HepG2 (cell line): ENCODE results near the gene DDRGK1. TPM values are rescaled to one million over a fixed set of nuclear protein-coding genes. Genes with fewer than 3 reads are reported as not detected.

Source experiments
- ATAC-seq: fragments of 200-7000 bp; cut with Tn5 transposase; 3 replicates; pipeline ENCODE4 v1.9.1; 2020; ENCODE audit warnings: mild to moderate bottlenecking, moderate library complexity
- BruUV-seq: library from RNA; stranded (reverse); fragments of 400-500 nt; replicated peaks from 2 replicates; lab custom pipeline; 2021; lab: Mats Ljungman, UMichigan
- CTCF ChIA-PET: fragments of 300-600 bp; formaldehyde crosslinking; extraction: SDS; loops from one replicate; lab custom pipeline; 2021; ENCODE audit warnings: low total read pairs, inconsistent platforms, low intra/inter-chr PET ratio; lab: Yijun Ruan, JAX
- POLR2A ChIA-PET: fragments of 350-600 bp; sonication (Branson Sonifier 250); formaldehyde crosslinking; loops from one replicate; lab custom pipeline; 2020; ENCODE audit warnings: antibody characterized with exemption, inconsistent platforms; lab: Yijun Ruan, JAX
- DNase-seq: peaks from one replicate; pipeline ENCODE4 v3.0.0-alpha.2; 2015; ENCODE audit warnings: low spot score
- FAIRE-seq: peaks from 3 replicates; lab custom pipeline; 2011; peaks lifted over from hg19 to GRCh38; lab: Jason Lieb, UNC
- H2AFZ ChIP-seq: one replicate; pipeline ENCODE4 v1.6.1; 2011; ENCODE audit warnings: low read length, inconsistent platforms
- H3K27ac ChIP-seq: fragments of 300-600 bp; 3 replicates; pipeline ENCODE4 v1.8.0; 2011; ENCODE audit warnings: mixed run types, mild to moderate bottlenecking, mixed read lengths, low read length, inconsistent platforms; ENCODE audit not compliant: insufficient read depth; ENCODE audit errors: extremely low read length
- H3K27me3 ChIP-seq, 2 experiments: fragments of 200-600 bp in 1 of 2; 2 replicates in 1 of 2; 3 replicates in 1 of 2; pipeline versions ENCODE4 v1.6.0 to v1.8.0; 2011; ENCODE audit warnings: low read length in 2 of 2, mild to moderate bottlenecking in 2 of 2, moderate library complexity in 2 of 2, inconsistent platforms in 1 of 2; ENCODE audit not compliant: insufficient read depth in 2 of 2, control insufficient read depth in 1 of 2
- H3K36me3 ChIP-seq, 2 experiments: fragments of 200-600 bp in 1 of 2; replicated peaks in 1 of 2; 2 replicates in 1 of 2; 3 replicates in 1 of 2; pipeline versions ENCODE4 v1.5.1 to v1.8.0; 2011; ENCODE audit warnings: low read length in 2 of 2, inconsistent platforms in 1 of 2; ENCODE audit not compliant: insufficient read depth in 2 of 2, control insufficient read depth in 1 of 2
- H3K4me1 ChIP-seq: 2 replicates; pipeline ENCODE4 v1.5.1; 2012; ENCODE audit warnings: low read length, inconsistent platforms; ENCODE audit not compliant: insufficient read depth
- H3K4me2 ChIP-seq: 2 replicates; pipeline ENCODE4 v1.6.0; 2011; ENCODE audit warnings: low read depth, low read length, inconsistent platforms
- H3K4me3 ChIP-seq, 3 experiments: fragments of 200-600 bp in 1 of 3; sonication (generic), shearing (Covaris generic) in 1 of 3; replicated peaks in 1 of 3; 2 replicates each; pipeline ENCODE4 v1.5.1; 2011 to 2016; ENCODE audit warnings: low read length in 3 of 3, inconsistent platforms in 2 of 3, low read depth in 2 of 3, mild to moderate bottlenecking in 2 of 3, control low read depth in 1 of 3, mixed read lengths in 1 of 3; ENCODE audit not compliant: insufficient read depth in 1 of 3
- H3K79me2 ChIP-seq: one replicate; pipeline ENCODE4 v1.6.1; 2011; ENCODE audit warnings: low read length, inconsistent platforms; ENCODE audit not compliant: insufficient read depth
- H3K9ac ChIP-seq: 2 replicates; pipeline ENCODE4 v1.6.0; 2011; ENCODE audit warnings: mild to moderate bottlenecking, low read depth, low read length, inconsistent platforms; ENCODE audit not compliant: insufficient read depth
- H3K9me3 ChIP-seq: 2 replicates; pipeline ENCODE4 v1.5.1; 2012; ENCODE audit warnings: mild to moderate bottlenecking, low read length
- H4K20me1 ChIP-seq: 2 replicates; pipeline ENCODE4 v1.6.0; 2011; ENCODE audit warnings: inconsistent platforms, mild to moderate bottlenecking, low read length, moderate library complexity; ENCODE audit not compliant: insufficient read depth
- IRF9 ChIP-seq: sonication (generic); formaldehyde crosslinking; IDR thresholded peaks from 2 replicates; pipeline ENCODE4 v1.8.0; 2022; ENCODE audit warnings: missing genetic modification reagents, mild to moderate bottlenecking, borderline replicate concordance
- UBTF ChIP-seq: sonication (generic); formaldehyde crosslinking; IDR thresholded peaks from 2 replicates; pipeline ENCODE4 v1.4.0; 2020; ENCODE audit warnings: mild to moderate bottlenecking, missing genetic modification reagents
- ZBTB4 ChIP-seq: sonication (generic); formaldehyde crosslinking; IDR thresholded peaks from 2 replicates; pipeline ENCODE4 v1.4.0; 2020; ENCODE audit warnings: missing genetic modification reagents, mild to moderate bottlenecking, borderline replicate concordance
- ZNF121 ChIP-seq: sonication (generic); formaldehyde crosslinking; IDR thresholded peaks from 2 replicates; pipeline ENCODE4 v1.5.0; 2020; ENCODE audit warnings: mild to moderate bottlenecking, missing genetic modification reagents
- ZNF263 ChIP-seq: sonication (generic); formaldehyde crosslinking; IDR thresholded peaks from 2 replicates; pipeline ENCODE4 v1.4.0; 2020; ENCODE audit warnings: missing genetic modification reagents
- ZNF362 ChIP-seq: sonication (generic); formaldehyde crosslinking; IDR thresholded peaks from 2 replicates; pipeline ENCODE4 v1.4.0; 2020; ENCODE audit warnings: missing genetic modification reagents, mild to moderate bottlenecking, borderline replicate concordance
- WGBS: methylation state at CpG from one replicate; pipeline ENCODE4 v1.1.6; 2017; ENCODE audit warnings: low lambda C conversion rate; 5-methylcytosine and 5-hydroxymethylcytosine counted together
- in situ Hi-C: cut with HindIII; loops from 2 replicates; pipeline ENCODE4 v1.10.0; 2017; ENCODE audit warnings: low pct_unique_long_range_greater_than_20kb; ENCODE audit not compliant: extremely low pct_ligation_motif_present
- intact Hi-C: fragments of 100-400 bp; cut with micrococcal nuclease; formaldehyde crosslinking; loops from one replicate; pipeline ENCODE4 v1.10.0; 2022; ENCODE audit not compliant: unreplicated experiment
- polyA plus RNA-seq, 8 experiments: library from polyadenylated mRNA; depleted of rRNA in 3 of 8; stranded (reverse) in 7 of 8; unstranded in 1 of 8; fragments of >200 nt; fragmentation: Illumina TruSeq in 4 of 8; extraction: Trizol in 4 of 8; gene quantifications; 2 replicates each; pipeline versions ENCODE4 v1.2.1 to v1.2.3, GENCODE V29; 2011 to 2016; ENCODE audit warnings: low read depth in 4 of 8, missing spikeins in 1 of 8, mixed read lengths in 1 of 8; ENCODE audit not compliant: insufficient read depth in 1 of 8
- total RNA-seq, 5 experiments: library from RNA; depleted of rRNA; stranded (reverse); fragments of >200 nt; fragmentation: Illumina TruSeq; extraction: Trizol; gene quantifications; 2 replicates each; pipeline ENCODE4 v1.2.3, GENCODE V29; 2016; ENCODE audit warnings: low read depth in 1 of 5

Gene DDRGK1
- total and polyA plus RNA-seq, 2 of the 13 experiments (the other 11 are each of a cell fraction or from before 2014, with no cell fraction given): 96.7 to 149 TPM

GRCh38 chr20:3242172-3242692 lies 37.8 kb upstream of the DDRGK1 start:
- no peak overlapping the region for H3K27ac ChIP-seq
- ChIA-PET CTCF (no interaction called here), POLR2A (interaction anchor here (1.1 to 4.6 kb wide), 3 partner anchors 17 to 33 kb away, joined by 4 to 26 read pairs (median 9); partner anchors contain the start of gene ITPA)
- H3K9me3 ChIP-seq: no peaks in the 10 kb centered on the region
- intact Hi-C loops: loop anchor here (10.0 kb wide), 1 partner anchor 77 kb away; no protein-coding TSS in a partner anchor
- no peaks in the 10 kb centered on the region for H4K20me1 ChIP-seq
- ATAC-seq: no peak
- DNase-seq: peak; percentile 71
- no peak overlapping the region for H3K9ac ChIP-seq
- no peak for TF ChIP-seq ZBTB4 (CRISPR knock-in tag)
- no peak for TF ChIP-seq UBTF
- 0 out of 2 replicates have a peak, but pooled peaks have one; percentile 9 for TF ChIP-seq ZNF362
- no peak for TF ChIP-seq IRF9
- TF ChIP-seq ZNF121: peak; percentile 48; the same call in 1 of the 2 replicates
- peak; percentile 76; the same call in 1 of the 2 replicates for TF ChIP-seq ZNF263 (CRISPR knock-in tag)
- H3K27me3 ChIP-seq: peaks cover 6 to 38% of the 10 kb centered on the region in 2 experiments
- H3K4me1 ChIP-seq: peaks cover 68% of the 10 kb centered on the region
- no peak overlapping the region for H2AFZ ChIP-seq
- H3K79me2 ChIP-seq: no peaks in the 10 kb centered on the region
- peak overlapping the region; percentile 13; the same call in 1 of the 2 replicates for H3K4me2 ChIP-seq
- peak; percentile 71 for FAIRE-seq
- no TSS peak for BruUV-seq
- no peaks in the 10 kb centered on the region for H3K36me3 ChIP-seq
- 27% methylated on average over 6 of the region's 6 CpGs for WGBS
- in situ Hi-C loops: no loop called here
- H3K4me3 ChIP-seq: no peak overlapping the region
